GM19043 (cell line): ENCODE measurements around the gene POMT2.
A peak's percentile ranks its signal among the peaks of the same experiment; 100 is the strongest.
"Not testable (repeated sequence)": the region's sequence is repeated elsewhere in the genome, so short reads cannot be mapped to it uniquely, and the experiment has no call there.

Experiments
- ATAC-seq: cut with Tn5 transposase; IDR thresholded peaks from one replicate; pipeline ENCODE4 v1.9.1; 2021; ENCODE audit warnings: low read depth; ENCODE audit not compliant: unreplicated experiment

The POMT2 gene

DNA sequence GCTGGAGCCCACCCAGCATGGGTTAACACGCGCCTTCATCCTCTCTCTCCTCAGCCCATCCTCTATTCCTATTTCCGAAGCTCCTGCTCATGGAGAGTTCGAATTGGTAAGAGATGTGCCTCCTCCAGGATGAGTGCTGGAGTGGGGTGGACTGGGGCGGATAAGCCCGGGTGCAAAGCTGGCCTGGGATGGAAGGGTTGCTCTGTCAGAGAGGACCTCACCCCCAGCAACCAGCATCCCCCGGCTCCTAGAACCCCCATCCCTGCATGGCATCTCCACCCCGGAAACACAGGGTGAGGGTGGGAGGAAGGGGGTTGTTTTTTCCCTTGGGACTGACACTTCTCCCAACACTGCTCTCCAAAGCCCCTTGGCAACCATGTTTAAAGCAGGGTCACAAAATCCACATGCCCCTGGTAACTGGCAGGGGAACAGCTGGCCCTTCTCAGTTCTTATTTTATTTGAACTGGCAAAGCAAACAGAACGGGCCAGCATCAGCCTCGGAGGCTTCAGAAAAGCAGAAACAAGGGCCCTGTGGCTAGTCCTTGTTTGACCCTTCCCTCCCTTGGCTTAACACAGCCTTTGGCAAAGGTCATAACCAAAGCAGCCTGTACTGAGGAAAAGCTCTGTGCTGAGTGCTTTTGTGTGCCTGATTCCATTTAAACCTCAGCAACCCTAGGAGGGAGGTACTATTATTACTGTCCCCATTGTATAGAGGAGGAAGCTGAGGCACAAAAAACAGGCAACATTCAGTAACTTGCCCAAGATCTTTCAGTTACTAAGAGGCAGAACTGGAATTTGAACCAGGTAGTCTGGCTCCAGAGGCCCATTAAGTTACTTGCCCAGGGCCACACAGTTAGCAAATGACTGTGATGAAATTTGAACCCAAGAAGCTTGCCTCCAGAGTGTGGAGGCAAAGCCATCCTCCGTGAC is 4.4 kb upstream of the POMT2 start:
- no peak for ATAC-seq

DNA sequence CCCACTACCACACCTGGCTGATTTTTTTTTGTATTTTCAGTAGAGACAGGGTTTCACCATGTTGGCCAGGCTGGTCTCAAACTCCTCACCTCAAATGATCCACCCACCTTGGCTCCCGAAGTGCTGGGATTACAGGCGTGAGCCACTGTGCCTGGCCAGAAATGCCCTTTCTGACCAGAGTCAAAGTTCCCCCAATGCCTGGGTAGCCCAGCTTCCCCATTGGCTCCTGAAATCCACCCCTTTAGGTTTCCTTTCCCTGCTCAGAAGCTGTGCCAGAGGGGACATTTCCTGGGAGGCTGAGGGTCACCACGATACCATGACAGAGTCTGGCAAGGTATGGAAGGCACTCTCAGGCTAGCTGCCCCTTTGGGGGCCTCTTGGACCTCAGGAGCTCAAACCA is 3.6 kb upstream of the POMT2 start:
- ATAC-seq: no peak

DNA sequence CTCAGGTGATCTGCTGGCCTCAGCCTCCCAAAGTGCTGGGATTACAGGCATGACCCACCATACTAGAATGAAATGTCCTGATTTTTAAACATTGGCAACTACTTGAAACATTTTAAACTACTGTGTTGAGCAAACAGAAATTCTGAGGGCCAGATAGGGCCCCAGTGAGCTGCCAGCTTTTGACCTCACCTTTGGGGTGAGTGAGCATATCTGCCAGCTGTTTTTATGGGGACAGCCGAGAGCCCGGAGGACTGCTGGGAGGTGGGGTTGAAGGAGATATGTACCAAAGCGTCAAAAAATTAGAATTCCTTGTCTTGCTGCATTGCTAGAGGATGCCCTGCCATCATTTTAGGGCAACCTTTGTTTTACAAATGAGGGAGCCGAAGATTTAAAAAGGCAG is 2.9 kb upstream of the POMT2 start:
- no peak for ATAC-seq

DNA sequence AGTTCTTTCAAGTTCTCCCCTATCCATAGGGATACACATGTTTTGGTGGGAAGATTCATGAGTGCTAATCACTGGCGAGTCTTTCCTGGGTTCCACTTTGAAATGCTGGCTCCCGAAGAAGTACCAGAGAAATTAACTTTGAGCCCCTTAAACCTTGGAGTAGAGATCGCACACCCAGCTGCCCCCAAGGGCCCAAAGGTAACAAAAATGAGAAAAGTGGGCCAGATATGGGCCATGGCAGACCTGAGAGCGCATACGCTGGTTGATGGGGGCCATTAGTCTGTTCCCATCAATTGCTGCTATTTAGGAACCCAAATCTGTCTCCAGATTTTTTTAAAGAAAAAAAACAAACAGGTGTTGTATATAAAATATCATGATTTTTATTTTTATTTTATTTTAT is 2.3 kb upstream of the POMT2 start:
- no peak for ATAC-seq

DNA sequence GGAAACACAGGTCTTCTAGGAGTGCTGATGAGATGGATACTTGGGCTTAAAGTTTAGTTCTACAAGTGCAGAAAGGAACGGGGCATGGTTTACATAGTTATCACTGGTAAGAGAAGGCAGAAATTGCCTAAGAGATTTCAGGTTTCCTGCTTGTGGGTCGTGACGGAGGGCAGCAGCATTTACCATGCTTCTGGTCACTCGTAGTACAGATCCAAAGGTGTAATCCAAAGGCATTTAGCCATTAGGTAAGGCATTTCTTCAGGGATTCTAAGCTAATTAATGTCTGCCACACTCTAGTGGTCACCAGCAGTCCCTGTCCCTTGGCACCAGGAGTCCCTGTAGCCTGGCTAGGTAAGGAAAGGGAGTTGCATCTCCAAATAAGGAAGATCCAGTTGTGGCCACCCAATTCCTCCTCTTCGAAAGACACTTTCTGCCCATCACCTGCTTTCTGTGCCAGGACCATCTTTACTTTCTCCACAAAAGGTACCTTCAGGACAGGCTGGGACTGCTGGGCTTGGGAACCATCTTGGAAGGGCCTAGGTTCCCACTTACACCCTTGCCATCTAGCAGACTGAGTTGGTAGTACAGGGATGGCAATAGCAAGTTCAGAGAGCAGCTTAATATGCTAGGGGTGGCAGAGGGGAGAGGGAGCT is 1.7 kb upstream of the POMT2 start:
- no peak for ATAC-seq

DNA sequence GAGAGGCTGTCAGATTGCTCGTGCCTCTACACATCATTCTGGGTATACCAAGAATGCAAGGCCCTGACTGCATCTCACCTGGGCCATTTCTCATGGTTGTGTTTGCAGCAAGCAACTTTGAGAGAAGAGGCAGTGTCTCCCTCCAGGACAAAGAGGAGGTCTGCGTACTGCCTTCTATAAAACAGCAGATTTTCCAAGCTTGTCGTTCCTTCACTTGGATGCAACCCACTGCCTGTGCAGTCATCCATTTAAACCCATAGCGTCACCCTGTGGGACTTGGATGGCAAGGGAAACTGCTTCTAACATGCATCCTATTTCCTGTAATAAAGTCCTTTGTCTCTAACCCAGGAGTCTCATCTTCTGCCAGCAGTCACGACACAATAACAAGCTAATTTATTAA is 1.3 kb downstream of the POMT2 start:
- no peak for ATAC-seq

DNA sequence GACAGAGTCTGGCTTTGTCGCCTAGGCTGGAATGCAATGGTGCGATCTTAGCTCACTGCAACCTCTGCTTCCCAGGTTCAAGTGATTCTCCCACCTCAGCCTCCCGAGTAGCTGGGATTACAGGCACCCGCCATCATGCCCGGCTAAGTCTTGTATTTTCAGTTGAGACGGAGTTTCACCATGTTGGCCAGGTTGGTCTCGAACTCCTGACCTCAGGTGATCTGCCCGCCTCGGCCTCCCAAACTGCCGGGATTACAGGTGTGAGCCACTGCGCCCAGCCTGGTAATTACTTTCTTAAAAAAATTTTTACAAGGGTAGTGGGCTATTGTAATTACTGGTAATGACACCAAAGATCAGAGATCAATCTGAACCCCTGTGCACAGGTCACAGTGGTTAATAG is 1.9 kb downstream of the POMT2 start:
- not testable (repeated sequence) for ATAC-seq

GRCh38 chr14:77318006-77318553 is 2.6 kb downstream of the POMT2 start:
- no peak for ATAC-seq

- no peak for ATAC-seq
Measured at GRCh38 chr14:77316872-77317301, 3.8 kb downstream of the POMT2 start.

- ATAC-seq: no peak
Measured at GRCh38 chr14:77316195-77316505, 4.5 kb downstream of the POMT2 start.

DNA sequence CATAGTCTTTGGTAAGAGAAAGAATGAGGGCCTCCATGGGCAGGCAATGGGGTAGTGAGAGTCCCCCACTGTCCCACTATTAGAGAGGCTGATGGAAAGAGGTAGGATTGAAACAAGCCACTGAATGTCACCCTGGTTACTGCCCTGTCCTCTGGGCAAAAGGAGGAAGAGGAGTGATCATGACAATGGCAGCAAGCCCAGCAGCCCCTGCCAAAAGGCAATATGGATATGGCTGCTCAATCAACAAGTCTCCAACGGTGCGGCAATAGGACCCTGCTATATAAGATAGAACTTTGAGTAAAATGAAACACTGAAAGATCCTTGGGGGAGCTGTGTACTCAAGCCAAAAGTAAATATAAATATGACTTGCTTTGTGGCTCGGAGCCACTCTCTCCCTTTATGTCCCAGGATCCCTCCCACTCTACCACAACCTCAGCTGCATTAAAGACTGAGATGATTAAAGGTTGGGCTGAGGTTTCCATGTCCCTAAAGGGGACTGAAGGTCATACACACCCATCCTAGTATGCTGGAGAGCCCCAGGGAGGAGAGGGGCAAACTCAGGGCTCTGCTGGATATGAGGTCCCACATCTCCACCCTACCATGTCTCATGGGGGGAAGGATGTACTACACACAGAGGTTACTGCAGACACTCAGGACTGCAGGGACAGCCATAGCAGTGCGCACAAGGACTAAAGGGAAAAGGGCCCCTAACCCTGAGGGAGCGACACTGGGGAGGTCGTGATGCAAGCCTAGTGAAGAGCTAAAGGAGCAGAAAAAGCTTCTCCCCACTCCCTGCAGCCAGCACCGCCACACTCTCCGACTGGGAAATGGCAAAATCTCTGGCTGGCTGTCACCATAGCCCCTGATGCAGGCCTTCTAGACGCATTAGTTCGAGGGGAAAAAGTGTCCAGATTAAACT is 5.9 kb downstream of the POMT2 start:
- no peak for ATAC-seq

GRCh38 chr14:77314043-77314442 is 6.6 kb downstream of the POMT2 start:
- ATAC-seq: no peak

GRCh38 chr14:77313371-77313770 is 7.3 kb downstream of the POMT2 start:
- ATAC-seq: no peak

- no peak for ATAC-seq
Measured at GRCh38 chr14:77311217-77311616, 9.5 kb downstream of the POMT2 start.

DNA sequence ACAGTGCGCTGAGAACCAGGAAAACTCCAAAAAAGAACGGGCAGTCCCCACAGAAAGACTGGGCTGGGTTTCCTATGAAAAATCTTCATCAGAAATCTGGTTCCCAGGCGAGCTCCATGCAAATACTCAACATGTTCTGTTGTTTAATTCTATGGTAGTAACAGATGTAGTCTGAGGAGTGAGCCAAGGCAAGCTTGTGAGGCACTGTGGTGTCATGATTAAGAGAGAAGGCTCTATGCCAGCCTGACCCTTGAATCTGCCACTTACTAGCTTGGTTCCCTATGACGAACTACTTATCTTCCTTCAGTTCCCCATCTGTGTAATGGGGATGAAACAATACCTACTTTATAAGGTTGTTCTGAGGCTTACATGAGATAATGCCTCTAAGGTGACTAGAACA is 10.7 kb downstream of the POMT2 start:
- ATAC-seq: no peak

DNA sequence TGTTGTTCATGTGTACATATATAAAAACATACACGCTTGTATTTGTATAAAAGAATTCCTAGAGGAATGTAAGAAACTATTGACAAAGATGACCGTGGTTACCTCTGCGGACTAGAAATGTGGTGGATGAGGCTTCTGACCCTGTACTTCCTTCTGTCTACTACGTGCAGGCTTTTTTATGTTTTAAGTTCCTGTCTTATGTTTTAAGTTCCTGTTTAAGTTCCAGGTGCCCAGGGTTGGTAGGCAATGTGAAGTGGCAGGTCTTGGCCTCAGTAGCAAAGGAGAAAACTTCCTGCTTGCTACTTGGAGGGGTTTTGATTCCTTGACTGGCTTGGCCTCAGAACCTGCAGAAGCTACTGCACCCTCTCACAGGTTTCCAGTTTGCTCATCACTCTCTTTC is 11.6 kb downstream of the POMT2 start:
- no peak for ATAC-seq

DNA sequence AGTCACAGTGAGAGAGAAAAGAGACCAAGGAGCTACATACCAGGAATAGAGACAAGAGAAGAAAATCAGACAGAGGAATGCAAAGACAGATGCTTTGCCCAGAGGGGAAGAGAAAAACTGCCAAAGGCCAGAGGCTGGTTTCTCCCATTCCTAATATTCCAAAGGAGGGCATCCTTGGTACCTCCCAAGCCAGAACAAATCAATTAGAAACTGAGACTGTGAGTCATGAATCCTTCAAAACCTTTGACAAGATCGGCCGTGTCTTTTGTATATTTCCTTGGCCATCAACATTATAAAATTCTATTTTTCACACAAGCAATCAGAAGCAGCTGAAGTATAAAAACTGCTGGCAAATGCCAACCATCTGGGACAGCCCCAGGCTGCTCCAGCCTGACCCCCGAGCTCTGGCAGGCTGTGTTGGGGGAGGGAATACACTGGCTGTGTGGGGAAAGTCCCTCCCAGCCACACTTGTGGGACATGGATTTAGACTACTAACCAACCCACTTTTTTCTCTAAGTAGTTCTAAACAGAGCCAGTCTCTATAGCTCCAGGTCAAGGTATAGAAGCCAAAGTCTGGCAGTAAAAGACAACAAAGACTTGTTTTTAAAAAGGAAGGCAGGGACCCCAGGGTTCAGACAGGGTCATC is 13.7 kb downstream of the POMT2 start:
- no peak for ATAC-seq

- ATAC-seq: no peak
Measured at GRCh38 chr14:77306416-77306815, 14.3 kb downstream of the POMT2 start.

DNA sequence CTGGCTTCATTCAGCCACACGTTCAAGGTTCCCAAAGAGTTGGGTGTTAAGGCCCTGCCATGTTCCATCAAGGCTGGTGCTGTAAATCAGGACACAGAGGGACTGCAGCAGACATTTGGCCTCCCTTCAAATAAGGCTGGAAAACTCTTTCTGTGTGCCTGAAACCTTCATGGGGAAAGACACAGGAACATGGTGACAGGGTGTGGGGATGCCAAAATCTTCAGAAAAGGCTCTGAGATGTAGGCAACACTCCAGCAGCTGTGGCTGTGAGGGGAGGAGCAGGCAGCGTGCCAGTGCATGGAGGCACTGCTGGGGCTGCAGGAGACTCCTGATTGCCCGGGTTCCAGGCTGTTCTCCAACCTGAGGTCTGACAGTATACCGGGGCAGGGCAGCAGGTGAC is 15.0 kb downstream of the POMT2 start:
- no peak for ATAC-seq

DNA sequence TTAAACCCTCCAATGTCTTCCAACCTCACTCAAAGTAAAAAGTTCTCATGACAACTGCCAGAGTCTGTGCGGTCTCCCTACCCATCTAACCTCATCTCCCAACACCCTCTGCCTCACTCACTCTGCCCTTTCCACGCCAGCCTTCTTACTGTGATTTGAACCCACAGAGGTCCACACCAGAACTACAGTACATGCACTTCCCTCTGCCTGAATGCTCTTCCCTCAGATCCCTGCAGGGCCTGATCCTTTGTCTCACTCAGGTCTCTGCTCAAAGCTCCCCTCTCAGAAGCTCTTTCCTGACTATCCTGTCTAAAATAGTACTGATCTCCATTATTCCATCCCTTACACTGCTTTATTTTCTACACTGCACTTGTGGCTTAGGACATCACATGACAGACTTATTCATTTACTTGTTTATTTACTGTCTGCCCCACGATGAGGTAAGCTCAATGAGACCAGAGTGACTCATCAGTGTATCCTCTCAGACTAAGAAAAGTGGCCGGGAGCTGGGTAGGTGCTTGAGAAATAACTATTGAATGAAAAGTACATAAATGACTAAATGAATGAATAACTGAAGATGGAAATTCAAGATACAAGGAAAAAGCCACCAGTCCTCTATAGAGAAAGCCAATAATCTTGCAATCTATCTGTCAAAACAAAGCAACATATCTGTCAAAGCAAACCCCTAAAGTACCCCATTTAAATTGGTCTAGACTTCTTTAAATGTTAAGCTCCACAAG is 17.1 kb downstream of the POMT2 start:
- ATAC-seq: peak; percentile 73
